IMR-90 (cell line): ENCODE measurements around the gene RPL39. TPM values are rescaled to one million over a fixed set of nuclear protein-coding genes. Genes with fewer than 3 reads are reported as not detected.

Experiments used
- ATAC-seq: fragments of 200-7000 bp; cut with Tn5 transposase; 2 replicates; pipeline ENCODE4 v1.9.1; 2020; ENCODE audit warnings: low read depth, mild to moderate bottlenecking, moderate library complexity
- BruUV-seq: library from RNA; stranded (reverse); fragments of 400-500 nt; replicated peaks from 2 replicates; lab custom pipeline; 2021; lab: Mats Ljungman, UMichigan
- CTCF ChIA-PET: fragments of 300-600 bp; formaldehyde crosslinking; extraction: SDS; loops from one replicate; lab custom pipeline; 2021; ENCODE audit warnings: antibody characterized with exemption; lab: Yijun Ruan, JAX
- POLR2A ChIA-PET: fragments of 300-600 bp; sonication (Branson Sonifier 250); formaldehyde crosslinking; loops from one replicate; lab custom pipeline; 2022; ENCODE audit warnings: antibody characterized with exemption; ENCODE audit not compliant: unreplicated experiment; lab: Charles Lee
- DNase-seq: peaks from one replicate; pipeline ENCODE4 v3.0.0; 2013
- H2AFZ ChIP-seq: replicated peaks from 2 replicates; pipeline ENCODE3; 2013; ENCODE audit warnings: low read length, mild to moderate bottlenecking; ENCODE audit not compliant: poor library complexity
- H2AK5ac ChIP-seq: 2 replicates; pipeline ENCODE4 v1.6.1; 2013; ENCODE audit warnings: low read depth, low read length, inconsistent platforms
- H2AK9ac ChIP-seq: replicated peaks from 2 replicates; pipeline ENCODE3; 2013; ENCODE audit warnings: mild to moderate bottlenecking, low read depth, low read length, moderate library complexity; ENCODE audit not compliant: poor library complexity
- H2BK120ac ChIP-seq: 2 replicates; pipeline ENCODE4 v1.6.1; 2013; ENCODE audit warnings: low read depth, low read length, inconsistent platforms
- H2BK15ac ChIP-seq: 3 replicates; pipeline ENCODE4 v1.6.1; 2013; ENCODE audit warnings: low read depth, low read length, inconsistent platforms
- H2BK20ac ChIP-seq: 2 replicates; pipeline ENCODE4 v1.6.1; 2013; ENCODE audit warnings: low read depth, mild to moderate bottlenecking, inconsistent platforms, low read length, moderate library complexity
- H2BK5ac ChIP-seq: 2 replicates; pipeline ENCODE4 v1.6.1; 2013; ENCODE audit warnings: mild to moderate bottlenecking, low read depth, low read length, inconsistent platforms; ENCODE audit not compliant: poor library complexity, severe bottlenecking
- H3K14ac ChIP-seq: replicated peaks from 2 replicates; pipeline ENCODE4 v1.6.1; 2013; ENCODE audit warnings: low read depth, low read length, inconsistent platforms
- H3K18ac ChIP-seq: 2 replicates; pipeline ENCODE4 v1.6.1; 2013; ENCODE audit warnings: low read depth, low read length, control low read depth
- H3K23ac ChIP-seq: 2 replicates; pipeline ENCODE4 v1.6.1; 2013; ENCODE audit warnings: low read depth, low read length, inconsistent platforms
- H3K27ac ChIP-seq: 2 replicates; pipeline ENCODE4 v1.5.1; 2013; ENCODE audit warnings: mild to moderate bottlenecking, control low read depth, low read length; ENCODE audit not compliant: insufficient read depth
- H3K27me3 ChIP-seq: 2 replicates; pipeline ENCODE4 v1.6.1; 2013; ENCODE audit warnings: low read length; ENCODE audit not compliant: control insufficient read depth, insufficient read depth
- H3K36me3 ChIP-seq: 2 replicates; pipeline ENCODE4 v1.6.1; 2013; ENCODE audit warnings: low read length, mixed read lengths; ENCODE audit not compliant: control insufficient read depth, insufficient read depth
- H3K4ac ChIP-seq: 2 replicates; pipeline ENCODE4 v1.6.1; 2013; ENCODE audit warnings: low read depth, low read length, inconsistent platforms
- H3K4me1 ChIP-seq: 2 replicates; pipeline ENCODE4 v1.6.1; 2013; ENCODE audit warnings: low read length, mixed read lengths; ENCODE audit not compliant: control insufficient read depth, insufficient read depth
- H3K4me2 ChIP-seq: 2 replicates; pipeline ENCODE4 v1.6.1; 2013; ENCODE audit warnings: low read depth, mild to moderate bottlenecking, control low read depth, low read length, moderate library complexity
- H3K4me3 ChIP-seq: 2 replicates; pipeline ENCODE4 v1.5.1; 2013; ENCODE audit warnings: low read depth, mild to moderate bottlenecking, control low read depth, low read length, moderate library complexity; ENCODE audit not compliant: insufficient read depth
- H3K56ac ChIP-seq: 2 replicates; pipeline ENCODE4 v1.6.1; 2013; ENCODE audit warnings: low read length, inconsistent platforms; ENCODE audit not compliant: insufficient read depth; ENCODE audit errors: extremely low read depth
- H3K79me1 ChIP-seq, 2 experiments: 2 replicates each; pipeline ENCODE4 v1.6.1; 2013; ENCODE audit warnings: low read length in 2 of 2, inconsistent platforms in 1 of 2, low read depth in 1 of 2
- H3K9ac ChIP-seq: 2 replicates; pipeline ENCODE4 v1.6.1; 2013; ENCODE audit warnings: low read depth, low read length, control low read depth
- H3K9me1 ChIP-seq: 2 replicates; pipeline ENCODE4 v1.6.1; 2013; ENCODE audit warnings: low read length, inconsistent platforms; ENCODE audit not compliant: insufficient read depth
- H3K9me3 ChIP-seq: 2 replicates; pipeline ENCODE4 v1.6.1; 2013; ENCODE audit warnings: low read length; ENCODE audit not compliant: control insufficient read depth, insufficient read depth
- H4K20me1 ChIP-seq: 2 replicates; pipeline ENCODE4 v1.6.1; 2013; ENCODE audit warnings: low read length, inconsistent platforms; ENCODE audit not compliant: insufficient read depth
- H4K5ac ChIP-seq: 2 replicates; pipeline ENCODE4 v1.6.1; 2013; ENCODE audit warnings: mild to moderate bottlenecking, low read depth, low read length, control low read depth
- H4K8ac ChIP-seq, 2 experiments: 2 replicates each; pipeline ENCODE4 v1.6.1; 2013; ENCODE audit warnings: low read depth in 2 of 2, low read length in 2 of 2, control low read depth in 1 of 2, inconsistent platforms in 1 of 2
- H4K91ac ChIP-seq: 2 replicates; pipeline ENCODE4 v1.6.1; 2013; ENCODE audit warnings: low read depth, low read length, inconsistent platforms; ENCODE audit not compliant: insufficient read depth
- CEBPB ChIP-seq: IDR thresholded peaks from 2 replicates; pipeline ENCODE4 v1.6.1; 2012; ENCODE audit warnings: low read depth, low read length, improper control_type of control experiment
- CHD1 ChIP-seq: IDR thresholded peaks from 2 replicates; pipeline ENCODE4 v1.6.1; 2012; ENCODE audit warnings: low read depth, low read length, improper control_type of control experiment
- ELK1 ChIP-seq: fragments of 150-350 bp; IDR thresholded peaks from 2 replicates; pipeline ENCODE4 v1.6.1; 2016; ENCODE audit warnings: low read depth, mild to moderate bottlenecking, low read length, moderate library complexity, borderline replicate concordance
- FOS ChIP-seq: fragments of 150-350 bp; IDR thresholded peaks from 2 replicates; pipeline ENCODE4 v1.6.1; 2016; ENCODE audit warnings: low read depth, low read length
- MAZ ChIP-seq: IDR thresholded peaks from 2 replicates; pipeline ENCODE4 v1.6.1; 2012; ENCODE audit warnings: low read depth, mild to moderate bottlenecking, low read length, improper control_type of control experiment, moderate library complexity, borderline replicate concordance
- MXI1 ChIP-seq: IDR thresholded peaks from 2 replicates; pipeline ENCODE4 v1.6.1; 2012; ENCODE audit warnings: low read depth, mild to moderate bottlenecking, low read length, moderate library complexity, borderline replicate concordance
- POLR2A ChIP-seq: IDR thresholded peaks from 2 replicates; pipeline ENCODE4 v1.6.1; 2012; ENCODE audit warnings: mild to moderate bottlenecking, low read depth, low read length
- RAD21 ChIP-seq: IDR thresholded peaks from 2 replicates; pipeline ENCODE4 v1.6.1; 2012; ENCODE audit warnings: low read length, improper control_type of control experiment
- RCOR1 ChIP-seq: IDR thresholded peaks from 2 replicates; pipeline ENCODE4 v1.6.1; 2012; ENCODE audit warnings: mild to moderate bottlenecking, low read length, improper control_type of control experiment; ENCODE audit not compliant: insufficient replicate concordance
- RFX5 ChIP-seq: IDR thresholded peaks from 2 replicates; pipeline ENCODE4 v1.8.0; 2012; ENCODE audit warnings: low read depth, mild to moderate bottlenecking, low read length, moderate library complexity
- USF2 ChIP-seq: fragments of 150-350 bp; IDR thresholded peaks from 2 replicates; pipeline ENCODE4 v1.6.1; 2017; ENCODE audit warnings: mild to moderate bottlenecking, antibody characterized with exemption, low read length, low read depth
- WGBS, 2 experiments: methylation state at CpG; one replicate each; pipeline versions ENCODE4 v1.1.5 to v1.1.7; 2013; ENCODE audit warnings: missing lambda C conversion rate in 2 of 2; ENCODE audit not compliant: insufficient read length in 1 of 2; ENCODE audit errors: extremely low coverage in 2 of 2; 5-methylcytosine and 5-hydroxymethylcytosine counted together
- dilution Hi-C: fragments of 300-500 bp; cut with HindIII; formaldehyde crosslinking; loops from one replicate; pipeline ENCODE4 v1.14.3; 2018; ENCODE audit warnings: low sequenced_read_pairs; ENCODE audit not compliant: unreplicated experiment
- in situ Hi-C: fragments of 300-500 bp; cut with MboI; formaldehyde crosslinking; loops from 3 replicates; pipeline ENCODE4 v1.14.3; 2019; ENCODE audit warnings: low sequenced_read_pairs, inconsistent platforms, mixed read lengths
- intact Hi-C: fragments of 100-400 bp; cut with micrococcal nuclease; formaldehyde crosslinking; loops from 2 replicates; pipeline ENCODE4 v1.10.0; 2022
- polyA plus RNA-seq, 3 experiments: library from polyadenylated mRNA; depleted of rRNA; stranded (reverse); fragments of >200 nt; gene quantifications; 2 replicates each; pipeline ENCODE4 v1.2.3, GENCODE V29; 2012; ENCODE audit warnings: low replicate concordance in 1 of 3
- total RNA-seq: library from RNA; depleted of rRNA; stranded (reverse); fragments of >200 nt; gene quantifications from 2 replicates; pipeline ENCODE4 v1.2.3, GENCODE V29; 2012

Gene RPL39
- total and polyA plus RNA-seq, 2 of the 4 experiments (the other 2 are of a cell fraction): 681 to 2,357 TPM

- peak within 1 kb of the TSS; percentile 61 for H3K4me2 ChIP-seq
- H3K36me3 ChIP-seq: no peaks in the 10 kb centered on the region
- CTCF ChIA-PET: interaction anchor here (1.0 kb wide), 1 partner anchor 33 kb away, joined by 3 read pairs; the partner anchor contains the start of gene RPL39
- H3K9me3 ChIP-seq: no peaks in the 10 kb centered on the region
- intact Hi-C loops (loop anchor here (10.0 kb wide), 1 partner anchor 63 kb away; the partner anchor contains the start of gene SEPTIN6), dilution Hi-C loops (no loop called here), in situ Hi-C loops (no loop called here)
- no peak within 1 kb of the TSS for H2BK120ac ChIP-seq
- H3K27me3 ChIP-seq: no peaks in the 10 kb centered on the region
- H4K91ac ChIP-seq: no peak within 1 kb of the TSS
- H3K4me1 ChIP-seq: peaks cover 6% of the 10 kb centered on the region
- H3K18ac ChIP-seq: no peak within 1 kb of the TSS
- H3K27ac ChIP-seq: no peak within 1 kb of the TSS
- peak within 1 kb of the TSS; percentile 6; the same call in 1 of the 2 replicates for H3K9ac ChIP-seq
- no peak within 1 kb of the TSS for H4K5ac ChIP-seq
- no TSS peak for BruUV-seq
- no peak for DNase-seq
- 31% methylated on average over 27 of the region's 59 CpGs; no CpG with 5 or more reads in 1 of the 2 experiments for WGBS, 2 experiments
- H3K79me1 ChIP-seq: no peaks in the 10 kb centered on the region
- no peak within 1 kb of the TSS for H3K56ac ChIP-seq
- no peaks in the 10 kb centered on the region for H4K20me1 ChIP-seq
- no peak within 1 kb of the TSS for H3K14ac ChIP-seq
- no peak within 1 kb of the TSS for H2BK15ac ChIP-seq
- H3K4ac ChIP-seq: no peak within 1 kb of the TSS; the same call in 1 of the 2 replicates
- no peak within 1 kb of the TSS for H2BK5ac ChIP-seq
- peak within 1 kb of the TSS; percentile 46 for H3K4me3 ChIP-seq
- H3K23ac ChIP-seq: no peak within 1 kb of the TSS
- H3K9me1 ChIP-seq: no peaks in the 10 kb centered on the region
- 0 out of 4 replicates have a peak within 1 kb of the TSS, but pooled peaks of 1 of the 2 experiments have one; percentile 9 for H4K8ac ChIP-seq
- H2AFZ ChIP-seq: peak within 1 kb of the TSS; percentile 87
- H2BK20ac ChIP-seq: no peak within 1 kb of the TSS
- POLR2A ChIA-PET: no interaction called here
- peak within 1 kb of the TSS; percentile 73 for H2AK9ac ChIP-seq
- H2AK5ac ChIP-seq: no peak within 1 kb of the TSS
- ATAC-seq: peak; percentile 36
- TF ChIP-seq RFX5 (no peak), MAZ (no peak), RCOR1 (no peak), MXI1 (no peak), POLR2A (no peak), CEBPB (no peak), FOS (no peak), ELK1 (no peak), RAD21 (no peak), USF2 (no peak), CHD1 (no peak)
Measured at GRCh38 chrX:119757979-119758730, 33.3 kb downstream of the RPL39 start, which contains the start of gene SOWAHD. SOWAHD (plus strand) TSS chrX:119758588; CDS start chrX:119758668, 80 bp downstream.
